Activated CD4-positive, alpha-beta T cell treated with anti-CD3 and anti-CD28 coated beads, Interleukin-2, amount 50 U/mL, for 16 hours (primary cell): Measurements from ENCODE around the gene TRAK1.

Source experiments
- DNase-seq: peaks from one replicate; pipeline ENCODE4 v3.0.0-alpha.2; 2020

TRAK1 gene

GRCh38 chr3:42159147-42159546 is 68.0 kb downstream of the TRAK1 start:
- DNase-seq, result no peak

- DNase-seq, result peak; percentile 33
Measured at GRCh38 chr3:42159706-42160472, 68.7 kb downstream of the TRAK1 start.

DNA sequence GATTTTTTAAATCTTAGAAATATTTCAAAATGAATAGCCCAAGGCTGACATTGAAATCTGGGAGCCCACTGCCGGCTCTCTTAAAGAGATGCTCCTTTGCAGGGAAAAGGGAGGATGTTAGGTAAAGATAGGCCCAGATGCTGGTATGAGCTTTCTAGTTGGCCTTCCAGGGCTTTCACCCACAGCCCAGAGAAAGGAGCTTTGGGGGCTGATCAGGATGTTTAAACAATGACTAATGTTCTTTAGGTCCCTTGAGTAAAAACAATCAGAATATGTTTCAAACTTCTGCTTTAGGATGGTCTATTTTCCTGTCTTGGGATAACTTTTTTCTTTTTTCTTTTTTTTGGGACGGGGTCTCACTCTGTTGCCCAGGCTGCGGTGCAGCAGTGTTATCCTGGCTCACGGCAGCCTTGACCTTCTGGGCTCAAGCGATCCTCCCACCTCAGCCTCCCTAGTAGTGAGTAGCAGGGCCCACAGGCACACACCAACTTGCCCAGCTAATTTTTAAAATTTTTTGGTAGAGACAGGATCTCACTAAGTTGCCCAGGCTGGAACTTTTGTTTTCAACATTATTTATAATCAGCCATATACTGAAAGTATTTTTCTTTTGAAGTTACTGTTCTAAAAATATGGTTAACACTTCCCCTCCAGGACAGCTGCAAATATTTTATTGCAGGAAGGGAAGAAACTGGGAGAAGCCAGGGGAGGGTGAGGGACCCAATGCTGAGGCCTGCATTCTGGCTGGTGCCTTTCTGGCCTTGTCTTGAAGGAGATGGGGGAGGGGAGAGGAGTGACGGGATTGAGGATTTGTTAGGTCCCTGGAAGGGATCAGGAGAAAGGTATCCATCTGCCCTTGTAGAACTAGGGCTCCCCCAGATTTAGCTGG is 70.1 kb downstream of the TRAK1 start:
- no peak for DNase-seq

- no peak for DNase-seq
Measured at GRCh38 chr3:42162462-42162861, 71.3 kb downstream of the TRAK1 start.

- DNase-seq, result no peak
Measured at GRCh38 chr3:42163622-42164244, 72.6 kb downstream of the TRAK1 start.

DNA sequence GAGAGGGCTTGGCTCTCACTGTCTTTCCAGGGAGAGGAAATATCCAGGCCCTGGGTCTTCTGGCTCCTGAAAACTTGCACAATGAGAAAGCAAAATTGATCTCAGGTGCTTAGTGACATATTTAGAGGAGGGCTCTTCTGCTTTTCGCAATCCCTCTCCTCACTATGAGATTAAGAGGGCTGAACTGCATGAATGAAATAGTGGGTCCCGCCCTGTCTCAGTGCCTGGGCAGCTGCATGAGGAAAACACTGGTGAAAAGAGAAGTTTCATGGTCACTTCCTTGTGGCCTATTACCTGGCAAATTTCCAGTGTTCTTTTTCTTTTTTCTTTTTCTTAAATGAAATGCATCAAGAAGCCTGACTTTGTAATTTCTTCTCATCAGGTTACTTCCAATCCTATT is 73.5 kb downstream of the TRAK1 start:
- DNase-seq, result no peak

DNA sequence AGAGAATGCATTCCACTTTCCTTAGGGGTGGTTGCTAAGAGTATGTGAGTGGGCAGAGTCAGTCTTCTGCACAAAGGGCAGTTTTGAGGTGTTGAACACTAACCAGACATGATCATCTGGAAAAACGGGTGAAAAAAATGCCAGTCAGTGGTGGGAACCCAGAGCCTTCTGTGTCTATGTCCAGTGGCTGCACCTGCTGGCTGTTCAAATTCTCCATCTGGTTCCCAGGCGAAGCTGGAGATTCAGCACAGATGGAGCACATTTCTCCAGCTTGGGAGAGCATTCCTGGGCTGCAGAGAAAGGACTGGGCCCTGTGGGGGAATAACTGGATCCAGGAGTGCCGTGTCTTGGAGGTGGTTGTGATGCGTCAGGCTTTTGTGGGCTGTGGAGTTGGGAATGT is 74.1 kb downstream of the TRAK1 start:
- DNase-seq, result no peak

GRCh38 chr3:42166214-42166613 is 75.1 kb downstream of the TRAK1 start:
- no peak for DNase-seq

- DNase-seq, result no peak
Measured at GRCh38 chr3:42166662-42167300, 75.6 kb downstream of the TRAK1 start.

DNA sequence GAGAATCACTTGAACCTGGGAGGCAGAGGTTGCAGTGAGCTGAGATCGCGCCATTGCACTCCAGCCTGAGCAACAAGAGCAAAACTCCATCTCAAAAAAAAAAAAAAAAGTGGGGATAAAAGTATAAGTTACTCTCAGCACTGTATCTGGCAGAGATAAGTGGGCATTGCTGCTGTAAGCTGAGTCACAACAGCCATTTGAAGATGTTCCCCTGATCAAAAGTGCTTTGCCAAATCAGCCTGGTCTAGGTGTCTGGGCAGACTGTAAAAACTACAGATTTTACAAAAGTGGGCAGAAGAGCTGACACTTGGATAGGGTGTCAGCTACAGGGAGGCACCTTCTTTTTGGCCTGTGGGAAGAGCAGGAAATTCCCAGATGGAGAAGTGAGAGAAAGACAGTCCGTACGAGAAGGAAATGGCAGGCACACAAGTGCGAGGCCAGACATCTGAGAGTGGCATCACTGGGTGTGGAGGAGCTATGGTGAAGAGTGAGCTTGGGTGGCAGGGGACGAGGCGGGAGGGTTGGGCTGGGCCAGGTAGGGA is 78.5 kb downstream of the TRAK1 start:
- DNase-seq, result no peak

GRCh38 chr3:42172047-42172654 is 81.0 kb downstream of the TRAK1 start:
- no peak for DNase-seq

DNA sequence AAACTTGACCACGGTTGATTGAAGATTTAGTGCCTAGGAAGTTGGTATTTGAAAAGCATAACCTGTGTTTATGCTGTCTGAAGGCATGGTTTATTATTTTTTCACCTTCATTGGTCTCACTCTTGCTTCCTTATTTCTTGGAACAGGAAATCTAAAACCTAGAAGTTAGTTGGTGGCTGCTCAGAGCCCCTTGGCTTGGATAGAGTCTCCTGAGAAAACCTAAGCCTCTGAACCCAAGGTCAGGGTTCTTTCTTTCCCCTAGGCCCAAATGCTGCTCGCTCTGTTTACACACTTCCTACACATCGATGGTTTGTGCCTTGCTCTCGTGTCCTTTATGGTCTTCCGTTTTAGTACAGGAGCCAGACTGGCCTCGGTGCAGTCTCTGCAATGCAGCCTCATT is 82.2 kb downstream of the TRAK1 start:
- no peak for DNase-seq

DNA sequence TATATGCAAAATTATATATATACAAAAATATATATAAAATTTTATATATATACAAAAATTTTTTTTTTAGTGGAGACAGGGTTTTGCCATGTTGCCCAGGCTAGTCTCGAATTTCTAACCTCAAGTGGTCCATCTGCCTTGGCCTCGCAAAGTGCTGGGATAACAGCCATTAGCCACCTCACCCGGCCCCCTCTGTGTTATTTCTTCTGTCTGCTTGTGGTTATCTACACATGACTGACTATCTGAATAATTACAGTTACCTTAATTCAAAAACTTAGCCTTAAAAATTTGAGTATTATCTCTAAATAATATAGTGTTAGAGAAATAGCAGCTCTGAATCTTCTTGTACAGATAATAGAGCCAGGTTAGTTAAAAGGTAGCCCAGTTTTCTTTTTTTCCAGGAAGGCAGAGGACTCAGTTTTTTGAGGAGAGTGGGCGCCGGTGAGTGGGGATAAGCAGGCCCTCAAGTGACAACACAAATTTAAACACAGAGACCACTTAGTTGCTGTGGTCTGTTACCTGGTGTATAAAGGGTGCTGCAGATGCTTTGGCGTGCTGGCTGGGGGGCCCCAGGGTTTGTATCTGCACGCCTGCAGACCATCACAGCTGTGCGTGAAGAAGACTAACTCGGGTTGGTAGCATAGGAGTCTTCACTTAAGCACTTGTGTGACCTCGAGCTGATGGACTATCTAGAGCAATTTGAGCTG is 83.7 kb downstream of the TRAK1 start:
- no peak for DNase-seq

DNA sequence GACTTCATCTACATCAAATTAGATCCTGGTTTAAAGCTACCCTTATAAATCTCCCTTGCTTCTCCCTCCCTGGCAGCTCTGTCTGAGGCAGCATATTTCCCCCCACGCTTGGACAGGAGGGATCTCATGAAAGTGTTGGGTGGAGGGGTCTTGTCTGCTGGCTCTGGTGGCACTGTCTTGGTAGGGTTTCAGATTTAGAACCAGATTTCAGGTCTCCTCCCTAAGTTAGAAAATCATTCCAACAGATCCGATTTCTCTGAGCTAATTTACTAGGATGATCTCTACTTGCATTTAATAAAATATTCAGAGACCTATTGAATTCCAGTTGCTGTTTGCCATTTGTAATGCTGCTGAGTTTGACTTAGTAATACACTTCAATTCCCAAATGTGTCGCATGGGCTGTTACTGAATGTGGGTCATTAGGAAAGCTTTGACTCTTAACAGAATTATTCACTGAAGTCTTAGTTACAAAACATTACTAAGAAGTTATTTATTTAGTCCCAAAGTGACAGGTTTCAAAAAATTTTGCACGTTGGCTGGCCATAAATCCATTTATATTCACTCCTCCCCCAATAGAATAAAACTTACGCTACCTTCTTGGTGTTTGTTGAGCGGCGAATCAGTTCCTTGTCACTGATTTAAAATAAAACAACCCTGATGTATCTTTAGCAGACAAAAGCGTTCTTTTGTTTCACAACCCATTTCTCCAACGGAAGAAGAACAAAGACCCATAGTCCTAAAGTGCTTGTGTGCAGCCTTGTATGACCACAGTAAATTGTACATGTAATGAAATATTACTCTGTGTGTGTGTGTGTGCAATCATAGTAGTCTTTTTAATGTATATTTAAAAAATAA is 84.5 kb downstream of the TRAK1 start:
- DNase-seq, result no peak

DNA sequence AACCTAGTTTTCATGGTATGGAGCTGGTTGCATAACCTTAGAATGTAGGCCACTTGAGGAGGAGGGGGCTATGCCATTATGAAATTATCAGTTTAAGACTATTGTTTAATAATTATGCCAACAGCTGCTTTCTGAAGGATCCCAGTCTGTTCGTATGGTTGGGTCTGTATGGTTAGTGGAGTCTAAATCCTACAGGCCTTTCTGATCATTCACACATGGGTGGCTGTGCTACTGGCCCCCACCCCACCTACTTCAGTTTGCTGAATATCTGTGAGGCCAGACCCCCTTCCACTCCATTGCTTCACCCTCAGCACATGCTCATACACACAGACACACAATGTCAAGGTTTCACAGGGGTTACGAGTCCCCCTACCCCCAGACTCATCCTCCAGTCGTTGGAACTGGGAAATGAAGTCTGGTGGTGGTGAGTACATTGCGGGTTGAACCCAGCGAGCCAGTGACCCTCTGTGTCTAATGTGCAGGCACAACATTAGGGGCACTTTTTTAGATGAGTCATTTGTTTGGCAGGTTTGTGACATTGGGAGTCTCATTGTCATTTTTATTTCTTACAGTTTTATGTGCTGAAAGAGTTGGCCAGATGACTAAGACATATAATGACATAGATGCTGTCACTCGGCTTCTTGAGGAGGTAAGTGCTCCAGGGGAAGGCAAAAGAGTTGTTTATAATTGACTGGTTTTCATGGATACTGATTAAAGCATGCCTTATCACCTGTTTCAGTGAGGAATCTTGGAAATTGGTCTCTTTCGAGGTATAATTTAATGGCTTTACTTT is 85.3 kb downstream of the TRAK1 start:
- no peak for DNase-seq

DNA sequence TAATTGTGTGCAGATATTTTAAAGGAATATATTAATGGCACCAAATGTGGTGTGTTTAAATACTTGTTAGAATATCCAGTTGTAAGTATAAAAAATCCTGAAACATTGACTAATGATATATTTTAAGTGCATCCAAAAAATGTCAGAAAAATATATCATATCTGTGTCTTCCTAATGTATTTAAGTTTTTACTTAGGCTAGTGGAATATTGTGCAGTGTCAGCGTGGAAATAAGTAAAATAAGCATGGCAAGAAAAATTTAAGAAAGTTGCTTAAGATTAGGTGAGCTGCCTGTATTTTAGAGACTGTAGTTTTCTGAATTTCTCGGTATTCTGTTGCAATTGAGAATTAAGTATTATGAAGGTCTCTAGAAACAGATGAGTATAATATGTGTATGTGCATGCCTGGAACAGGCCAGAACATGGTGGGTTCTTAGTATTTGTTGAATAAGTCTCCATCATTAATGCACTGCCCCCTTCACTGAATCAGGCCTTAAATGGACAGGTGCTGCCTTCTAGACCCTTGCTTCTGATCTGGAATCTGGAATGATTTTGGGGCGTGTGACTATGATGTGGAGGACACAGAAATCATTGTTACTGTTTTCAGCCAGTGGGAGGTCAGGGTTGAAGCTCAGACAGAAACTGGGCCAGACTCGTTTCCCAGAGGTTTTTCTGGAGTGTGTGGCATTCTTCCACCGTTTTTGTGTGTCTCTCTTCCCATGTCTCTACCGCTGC is 86.1 kb downstream of the TRAK1 start:
- no peak for DNase-seq

DNA sequence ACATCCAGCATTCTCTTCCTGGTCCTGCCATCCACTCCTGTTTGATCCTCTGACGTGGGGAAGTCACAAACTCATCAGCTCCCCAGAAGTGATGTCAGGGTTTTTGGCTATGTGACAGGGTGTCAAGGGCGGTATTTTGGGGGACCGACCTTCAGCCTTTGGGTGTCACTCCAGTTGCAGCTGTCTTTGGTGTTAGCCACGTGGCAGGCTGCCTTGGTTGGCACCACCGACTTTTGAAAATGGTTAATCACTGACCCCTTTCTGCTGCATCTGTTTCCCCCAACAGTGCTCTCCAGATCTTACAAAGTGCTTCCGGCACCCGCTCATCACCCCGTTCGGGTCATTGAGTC is 86.6 kb downstream of the TRAK1 start:
- no peak for DNase-seq

- DNase-seq, result no peak
Measured at GRCh38 chr3:42179110-42179725, 88.1 kb downstream of the TRAK1 start.

- no peak for DNase-seq
Measured at GRCh38 chr3:42180901-42181300, 89.7 kb downstream of the TRAK1 start.
